Measurements from ENCODE around the gene POLR1G. TPM values are rescaled to one million over a fixed set of nuclear protein-coding genes. Genes with fewer than 3 reads are reported as not detected.

The POLR1G gene
- total and polyA plus RNA-seq, 7 donors, result 6.0 to 12.5 (median 8.8) TPM

DNA sequence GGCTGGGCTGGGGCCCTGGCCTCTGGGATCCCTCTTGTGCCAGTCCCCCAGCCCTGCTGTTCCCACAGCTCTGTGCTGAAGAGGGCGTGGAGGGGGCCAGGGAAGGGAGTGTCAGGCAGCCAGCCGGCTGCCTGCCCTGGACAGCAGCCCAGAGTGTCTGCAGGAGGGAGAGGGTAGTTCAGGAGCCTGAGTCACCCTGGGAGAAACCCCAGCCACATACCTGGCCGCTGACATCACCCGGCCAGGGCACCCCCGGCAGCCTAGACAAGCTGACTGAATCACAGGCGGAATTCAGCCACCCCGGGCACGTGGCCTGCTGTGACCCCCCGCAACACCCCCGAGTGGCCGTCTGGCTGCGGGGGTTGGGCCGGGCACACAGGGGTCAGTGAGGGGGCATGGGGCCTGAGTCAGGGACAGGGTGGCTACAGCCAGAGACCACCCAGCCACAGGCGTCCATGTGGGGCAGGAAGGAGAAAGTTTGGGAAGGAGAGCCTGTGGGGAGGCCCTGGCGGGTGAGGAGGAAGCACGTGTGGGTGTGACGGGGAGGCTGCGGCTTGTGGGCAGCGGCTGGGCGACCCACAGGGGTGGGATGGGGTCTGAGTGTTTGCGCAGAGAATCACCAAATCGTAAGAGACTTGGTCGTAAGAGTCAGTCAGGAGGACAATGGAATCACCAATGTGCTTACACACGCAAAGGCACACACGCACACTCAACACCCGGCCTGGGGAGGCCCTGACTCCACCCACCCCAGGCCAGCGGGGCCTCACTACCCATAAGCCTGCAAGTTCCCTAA lies 49.5 kb downstream of the POLR1G start:
- Histone ChIP-seq H3K4me3 (peak overlapping the region; percentile 46), H3K27ac (peak overlapping the region; percentile 88), H3K36me3 (ENCODE audit: insufficient read depth in 1 of 2, low read depth in 1 of 2) (no peaks in the 10 kb centered on the region), H3K4me1 (peaks cover 37% of the 10 kb centered on the region), H3K27me3 (ENCODE audit: insufficient read depth in 3 of 3, low read length in 2 of 3) (no peaks in the 10 kb centered on the region), H3K9me3 (no peaks in the 10 kb centered on the region)
- TF ChIP-seq, protein P1, sequence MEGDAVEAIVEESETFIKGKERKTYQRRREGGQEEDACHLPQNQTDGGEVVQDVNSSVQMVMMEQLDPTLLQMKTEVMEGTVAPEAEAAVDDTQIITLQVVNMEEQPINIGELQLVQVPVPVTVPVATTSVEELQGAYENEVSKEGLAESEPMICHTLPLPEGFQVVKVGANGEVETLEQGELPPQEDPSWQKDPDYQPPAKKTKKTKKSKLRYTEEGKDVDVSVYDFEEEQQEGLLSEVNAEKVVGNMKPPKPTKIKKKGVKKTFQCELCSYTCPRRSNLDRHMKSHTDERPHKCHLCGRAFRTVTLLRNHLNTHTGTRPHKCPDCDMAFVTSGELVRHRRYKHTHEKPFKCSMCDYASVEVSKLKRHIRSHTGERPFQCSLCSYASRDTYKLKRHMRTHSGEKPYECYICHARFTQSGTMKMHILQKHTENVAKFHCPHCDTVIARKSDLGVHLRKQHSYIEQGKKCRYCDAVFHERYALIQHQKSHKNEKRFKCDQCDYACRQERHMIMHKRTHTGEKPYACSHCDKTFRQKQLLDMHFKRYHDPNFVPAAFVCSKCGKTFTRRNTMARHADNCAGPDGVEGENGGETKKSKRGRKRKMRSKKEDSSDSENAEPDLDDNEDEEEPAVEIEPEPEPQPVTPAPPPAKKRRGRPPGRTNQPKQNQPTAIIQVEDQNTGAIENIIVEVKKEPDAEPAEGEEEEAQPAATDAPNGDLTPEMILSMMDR (IDR thresholded peaks at IDR 0.05), result no peak
- WGBS, 3 donors, result 13 to 18% (median 16%) methylated on average over 25 to 27 of the region's 27 CpGs
- DNase-seq (peak; percentile 94 to 97), ATAC-seq (peak; percentile 95 to 97 (median 95))
- intact Hi-C loops (cut with DNase I), result no loop called here

DNA sequence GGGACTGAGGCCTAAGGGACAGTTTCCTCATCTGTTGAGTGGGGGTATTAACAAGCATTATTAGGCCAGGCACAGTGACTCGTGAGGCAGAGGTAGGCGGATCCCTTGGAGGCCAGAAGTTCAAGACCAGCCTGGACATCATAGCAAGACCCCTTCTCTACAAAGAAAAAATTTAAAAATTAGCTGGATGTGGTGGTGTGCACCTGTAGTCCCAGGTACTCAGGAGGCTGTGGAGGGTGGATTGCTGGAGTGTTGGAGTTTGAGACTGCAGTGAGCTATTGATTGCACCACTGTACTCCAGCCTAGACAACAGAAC lies 50.0 kb downstream of the POLR1G start:
- DNase-seq (no peak), ATAC-seq (no peak)
- WGBS, 3 donors, result 65 to 73% (median 69%) methylated on average over 2 of the region's 2 CpGs
- no peak overlapping the region for H3K4me3 ChIP-seq
- H3K4me1 ChIP-seq, result peaks cover 37% of the 10 kb centered on the region
- H3K27me3 ChIP-seq (ENCODE audit: insufficient read depth in 3 of 3, low read length in 2 of 3), result no peaks in the 10 kb centered on the region
- H3K9me3 ChIP-seq, result no peaks in the 10 kb centered on the region
- intact Hi-C loops (cut with DNase I), result no loop called here
- TF ChIP-seq, protein P1 (IDR thresholded peaks at IDR 0.05), result no peak
- peak overlapping the region; percentile 88 for H3K27ac ChIP-seq
- no peaks in the 10 kb centered on the region for H3K36me3 ChIP-seq (ENCODE audit: insufficient read depth in 1 of 2, low read depth in 1 of 2)

DNA sequence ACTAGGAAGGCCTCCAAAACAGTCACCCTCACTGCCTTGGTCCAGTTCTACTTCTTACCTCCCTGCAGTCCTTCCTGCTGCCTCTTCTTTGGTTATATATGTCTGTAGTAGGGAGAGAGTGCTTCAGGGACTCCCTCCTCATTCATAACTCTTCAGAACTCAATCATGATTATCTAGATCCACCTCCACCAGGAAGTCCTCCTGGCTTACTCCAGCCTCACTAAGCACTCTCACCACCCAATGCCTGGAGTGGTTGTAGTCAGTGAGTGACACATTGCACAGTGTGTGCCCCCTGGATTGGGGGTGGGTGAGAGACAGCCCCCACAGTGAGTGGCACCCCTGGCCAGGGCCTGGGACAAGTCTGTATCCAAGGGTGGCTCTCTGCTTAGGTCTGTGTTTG lies 51.3 kb downstream of the POLR1G start:
- H3K27me3 ChIP-seq (ENCODE audit: insufficient read depth in 3 of 3, low read length in 2 of 3), result no peaks in the 10 kb centered on the region
- no peaks in the 10 kb centered on the region for H3K36me3 ChIP-seq (ENCODE audit: insufficient read depth in 1 of 2, low read depth in 1 of 2)
- ATAC-seq (no peak), DNase-seq (no peak)
- intact Hi-C loops (cut with DNase I), result no loop called here
- H3K9me3 ChIP-seq, result no peaks in the 10 kb centered on the region
- no peak overlapping the region for H3K27ac ChIP-seq
- peaks cover 37% of the 10 kb centered on the region for H3K4me1 ChIP-seq
- TF ChIP-seq, protein P1 (IDR thresholded peaks at IDR 0.05), result no peak
- H3K4me3 ChIP-seq, result no peak overlapping the region

Other genes starting within 250 kb of the POLR1G start
- under 1 TPM in 3 of 4 donors, not detected in 1; 0.06 to 0.09 (median 0.08) TPM for gene NKPD1, start 245.7 kb upstream of the POLR1G start, total RNA-seq
- gene NKPD1, start 245.7 kb upstream of the POLR1G start, polyA plus RNA-seq, result under 1 TPM in 2 of 3 donors, not detected in 1; 0.08 to 0.18 TPM
- 10 to 100 TPM; 12.3 to 42.2 (median 20.6) TPM for gene TRAPPC6A, start 228.4 kb upstream of the POLR1G start, total RNA-seq
- gene TRAPPC6A, start 228.4 kb upstream of the POLR1G start, polyA plus RNA-seq, result 10 to 100 TPM; 10.8 to 14.5 (median 12.9) TPM
- gene BLOC1S3, start 227.9 kb upstream of the POLR1G start, total RNA-seq, result 1 to 10 TPM; 4.1 to 7.8 (median 5.1) TPM
- gene BLOC1S3, start 227.9 kb upstream of the POLR1G start, polyA plus RNA-seq, result 1 to 10 TPM; 3.3 to 6.6 (median 6.5) TPM
- gene EXOC3L2, start 161.2 kb upstream of the POLR1G start, total RNA-seq, result 1 to 10 TPM in 1 of 4 donors, under 1 TPM in 3; 0.62 to 1.3 (median 0.70) TPM
- under 1 TPM; 0.17 to 0.53 (median 0.28) TPM for gene EXOC3L2, start 161.2 kb upstream of the POLR1G start, polyA plus RNA-seq
- gene MARK4, start 155.4 kb upstream of the POLR1G start, total RNA-seq, result 10 to 100 TPM; 29.7 to 37.7 (median 34.4) TPM
- 10 to 100 TPM; 11.0 to 12.5 (median 12.4) TPM for gene MARK4, start 155.4 kb upstream of the POLR1G start, polyA plus RNA-seq
- over 10,000 TPM in 3 of 4 donors, 1,000 to 10,000 TPM in 1; 9,755 to 16,244 (median 12,984) TPM for gene CKM, start 83.8 kb upstream of the POLR1G start, total RNA-seq
- gene CKM, start 83.8 kb upstream of the POLR1G start, polyA plus RNA-seq, result over 10,000 TPM in 2 of 3 donors, 1,000 to 10,000 TPM in 1; 9,503 to 23,818 (median 21,473) TPM
- under 1 TPM in 2 of 4 donors, not detected in 2; 0.11 to 0.27 TPM for gene KLC3, start 65.9 kb upstream of the POLR1G start, total RNA-seq
- gene KLC3, start 65.9 kb upstream of the POLR1G start, polyA plus RNA-seq, result under 1 TPM in 2 of 3 donors, not detected in 1; 0.03 to 0.05 TPM
- 10 to 100 TPM in 3 of 4 donors, 1 to 10 TPM in 1; 9.3 to 16.4 (median 12.5) TPM for gene ERCC2, start 36.1 kb upstream of the POLR1G start, total RNA-seq
- 1 to 10 TPM; 5.0 to 8.3 (median 5.3) TPM for gene ERCC2, start 36.1 kb upstream of the POLR1G start, polyA plus RNA-seq
- 1 to 10 TPM; 4.1 to 6.9 (median 5.8) TPM for gene PPP1R13L, start 1.6 kb upstream of the POLR1G start, total RNA-seq
- gene PPP1R13L, start 1.6 kb upstream of the POLR1G start, polyA plus RNA-seq, result 10 to 100 TPM in 1 of 3 donors, 1 to 10 TPM in 2; 1.8 to 21.4 (median 1.9) TPM
- gene ERCC1, start 17.3 kb downstream of the POLR1G start, total RNA-seq, result 100 to 1,000 TPM in 1 of 4 donors, 10 to 100 TPM in 3; 59.5 to 145 (median 74.2) TPM
- gene ERCC1, start 17.3 kb downstream of the POLR1G start, polyA plus RNA-seq, result 1,000 to 10,000 TPM in 1 of 3 donors, 10 to 100 TPM in 2; 84.6 to 2,153 (median 96.4) TPM
- gene FOSB, start 61.4 kb downstream of the POLR1G start, total RNA-seq, result 1 to 10 TPM in 3 of 4 donors, under 1 TPM in 1; 0.32 to 9.4 (median 1.7) TPM
- gene FOSB, start 61.4 kb downstream of the POLR1G start, polyA plus RNA-seq, result 1 to 10 TPM in 1 of 3 donors, under 1 TPM in 2; 0.41 to 5.4 (median 0.65) TPM
- 100 to 1,000 TPM; 214 to 272 (median 242) TPM for gene RTN2, start 90.4 kb downstream of the POLR1G start, total RNA-seq
- 100 to 1,000 TPM in 1 of 3 donors, 10 to 100 TPM in 2; 46.6 to 199 (median 85.8) TPM for gene RTN2, start 90.4 kb downstream of the POLR1G start, polyA plus RNA-seq
- under 1 TPM in 1 of 4 donors, not detected in 3; 0.60 TPM for gene PPM1N, start 91.8 kb downstream of the POLR1G start, total RNA-seq
- under 1 TPM; 0.29 to 0.90 (median 0.31) TPM for gene PPM1N, start 91.8 kb downstream of the POLR1G start, polyA plus RNA-seq
- gene VASP, start 100.8 kb downstream of the POLR1G start, total RNA-seq, result 10 to 100 TPM; 14.2 to 32.8 (median 23.2) TPM
- gene VASP, start 100.8 kb downstream of the POLR1G start, polyA plus RNA-seq, result 10 to 100 TPM; 13.5 to 76.3 (median 14.6) TPM
- 10 to 100 TPM; 14.0 to 27.6 (median 17.6) TPM for gene OPA3, start 178.2 kb downstream of the POLR1G start, total RNA-seq
- 10 to 100 TPM in 2 of 3 donors, 1 to 10 TPM in 1; 9.1 to 15.8 (median 12.4) TPM for gene OPA3, start 178.2 kb downstream of the POLR1G start, polyA plus RNA-seq
- 1 to 10 TPM; 3.0 to 7.5 (median 3.9) TPM for gene GPR4, start 195.6 kb downstream of the POLR1G start, total RNA-seq
- gene GPR4, start 195.6 kb downstream of the POLR1G start, polyA plus RNA-seq, result 1 to 10 TPM; 1.6 to 2.6 (median 2.4) TPM
- gene EML2, start 232.8 kb downstream of the POLR1G start, total RNA-seq, result 10 to 100 TPM; 10.4 to 31.1 (median 18.3) TPM
- 1 to 10 TPM; 6.2 to 8.3 (median 6.7) TPM for gene EML2, start 232.8 kb downstream of the POLR1G start, polyA plus RNA-seq

All from psoas muscle (tissue), 8 donors.